ENCODE data around the gene C9orf40.

Gene C9orf40

GRCh38 chr9:74935008-74935407 lies 17.7 kb downstream of the C9orf40 start:
- no peak for DNase-seq

- no peak for DNase-seq
These were observed 31.0 kb downstream of the C9orf40 start for GRCh38 chr9:74921737-74922136.

DNA sequence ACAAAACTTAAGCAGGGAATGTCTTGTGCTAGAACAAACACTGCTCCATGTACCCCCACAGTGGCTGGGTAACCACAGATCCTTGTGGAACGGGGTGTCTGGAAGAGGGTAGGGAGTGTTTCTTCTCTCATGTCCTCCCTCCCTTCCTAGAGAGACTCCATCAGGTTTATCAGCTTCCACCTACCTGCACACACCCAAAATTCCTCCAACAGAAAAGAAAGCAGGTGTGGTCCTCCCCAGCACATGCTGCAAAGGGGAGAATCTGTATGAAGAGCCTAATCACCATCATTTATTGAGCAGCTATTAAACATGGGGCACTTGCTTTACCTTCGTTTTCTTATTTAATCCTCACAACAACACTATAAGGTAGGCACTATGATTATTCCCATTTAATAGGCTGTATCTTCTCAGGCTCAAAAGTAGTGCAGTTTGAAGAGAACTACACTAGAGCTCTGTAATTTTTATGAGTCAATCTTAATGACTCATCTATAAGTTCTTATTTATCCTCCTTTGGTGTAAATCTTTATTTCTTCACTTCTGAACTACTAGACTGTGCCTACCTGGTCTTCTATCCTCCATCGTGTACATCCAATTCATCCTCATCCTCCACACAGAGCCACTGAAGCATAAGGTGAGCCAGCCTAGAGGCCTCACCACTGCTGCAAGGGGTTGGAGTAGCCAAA lies 31.6 kb downstream of the C9orf40 start:
- DNase-seq, result no peak

DNA sequence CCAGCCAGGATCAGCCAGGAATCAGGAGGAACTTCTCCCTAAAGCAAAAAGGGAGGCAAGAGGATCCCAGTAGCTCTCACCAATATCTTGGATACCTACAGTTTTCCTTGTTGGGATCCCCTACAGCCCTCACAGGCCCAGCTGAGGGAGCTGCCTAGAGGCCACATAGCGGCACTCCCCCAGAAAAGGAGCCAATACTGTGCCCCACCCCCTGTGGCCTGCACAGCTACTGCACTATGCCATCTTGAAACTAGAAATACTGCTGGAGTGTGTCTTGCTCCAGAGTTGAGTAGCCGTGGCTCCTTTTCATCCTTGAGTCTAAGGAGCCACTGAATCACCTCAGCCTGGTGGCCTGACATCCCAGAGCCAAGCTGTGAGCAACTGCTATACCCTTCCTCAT lies 42.7 kb downstream of the C9orf40 start:
- DNase-seq, result no peak

DNA sequence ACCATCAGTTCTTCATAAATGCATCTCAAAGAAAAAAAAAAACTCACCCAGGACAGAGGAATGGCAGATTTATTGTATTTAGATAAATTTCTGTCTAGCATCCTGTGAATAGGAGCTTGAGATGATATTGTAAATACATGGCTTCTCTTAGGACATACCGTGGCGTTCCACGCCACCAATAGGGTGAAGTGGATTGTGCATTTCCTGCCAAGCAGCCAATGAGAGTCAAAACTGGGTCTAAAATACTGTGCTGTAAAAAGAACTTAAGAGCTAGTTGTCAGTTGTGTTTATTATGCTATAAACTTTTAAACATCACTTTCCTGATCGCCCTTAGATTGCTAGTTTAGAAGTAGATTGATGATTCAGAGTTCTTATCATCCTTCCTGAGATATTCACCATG lies 44.0 kb downstream of the C9orf40 start:
- DNase-seq, result no peak

- DNase-seq, result no peak
These were observed 45.6 kb downstream of the C9orf40 start for GRCh38 chr9:74907085-74907484.

DNA sequence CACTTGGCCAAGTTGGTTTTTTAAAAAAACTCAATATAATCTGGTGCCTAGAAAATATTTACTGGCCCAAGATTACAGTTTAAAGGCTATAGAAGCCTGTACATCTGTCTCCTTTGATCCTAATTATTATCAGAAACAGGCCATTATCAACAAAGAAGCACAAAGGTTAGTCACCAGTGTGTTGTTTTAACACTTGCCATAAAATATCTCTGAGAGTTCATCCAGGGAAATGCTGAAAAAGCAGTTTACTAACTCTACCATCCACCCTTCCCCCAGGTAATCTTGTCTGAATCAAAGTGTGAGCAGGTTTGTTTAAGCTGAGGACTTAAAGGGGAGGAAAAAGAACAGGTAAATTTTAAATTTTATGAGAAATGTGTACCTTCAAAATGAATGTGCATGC lies 51.7 kb downstream of the C9orf40 start:
- no peak for DNase-seq

All from cortex of kidney (tissue), 1 donor.